ENCODE data around the gene HTT. TPM values are rescaled to one million over a fixed set of nuclear protein-coding genes. Genes with fewer than 3 reads are reported as not detected.

The HTT gene
- total and polyA plus RNA-seq, 10 of the 15 experiments (the other 5 are each of a cell fraction or from before 2014, with no cell fraction given), result 3.3 to 113 (median 43.3) TPM

- FAIRE-seq (no peak), ATAC-seq (no peak), DNase-seq (ENCODE audit: low read depth, low spot score) (no peak)
- Histone ChIP-seq H3K4me1 (ENCODE audit: control insufficient read depth, insufficient read depth, low read length) (no peaks in the 10 kb centered on the region), H3K27me3 (replicated peaks in 1 of 2; ENCODE audit: control insufficient read depth in 2 of 2, insufficient read depth in 2 of 2, low read length in 1 of 2) (no peaks in the 10 kb centered on the region), H2AFZ (ENCODE audit: control insufficient read depth, low read depth, low read length) (no peak overlapping the region), H4K20me1 (ENCODE audit: control insufficient read depth, insufficient read depth) (no peaks in the 10 kb centered on the region), H3K4me2 (ENCODE audit: control insufficient read depth, insufficient read depth) (no peak overlapping the region), H3K36me3 (ENCODE audit: control insufficient read depth in 2 of 2, insufficient read depth in 2 of 2, low read length in 1 of 2) (peaks cover 27 to 58% of the 10 kb centered on the region in 2 experiments), H3K27ac (ENCODE audit: control insufficient read depth, insufficient read depth) (no peak overlapping the region), H3K4me3 (no peak overlapping the region), H3K79me2 (ENCODE audit: control insufficient read depth, insufficient read depth, low read length) (no peaks in the 10 kb centered on the region), H3K9me3 (replicated peaks; ENCODE audit: control insufficient read depth, insufficient read depth, low read length) (no peaks in the 10 kb centered on the region), H3K9ac (ENCODE audit: control insufficient read depth, insufficient read depth, low read length) (no peak overlapping the region)
- WGBS (ENCODE audit: insufficient coverage, insufficient replicate concordance, low lambda C conversion rate, missing lambda C conversion rate), result 97% methylated on average over 6 of the region's 6 CpGs
- CTCF ChIA-PET, result interaction anchor here (0.6 to 1.5 kb wide), 16 partner anchors 10 to 656 kb away, joined by 3 to 7 read pairs (median 3); no protein-coding TSS in a partner anchor
- RAD21 ChIA-PET (ENCODE audit: unreplicated experiment), result interaction anchor here (0.9 to 1.2 kb wide), 3 partner anchors 12 to 28 kb away, joined by 3 to 4 read pairs (median 4); no protein-coding TSS in a partner anchor
- SMC1A ChIA-PET (ENCODE audit: uncharacterized antibody, unreplicated experiment), result interaction anchor here (0.6 to 4.2 kb wide), 11 partner anchors 10 to 212 kb away, joined by 3 to 12 read pairs (median 3); no protein-coding TSS in a partner anchor
- no TSS peak for BruUV-seq (replicated peaks)
- in situ Hi-C loops (cut with MboI), result no loop called here
- POLR2A ChIA-PET, result interaction anchor here (0.6 to 0.7 kb wide), 3 partner anchors 8 to 119 kb away, joined by 3 to 4 read pairs (median 3); no protein-coding TSS in a partner anchor
- TF ChIP-seq ZNF687 (IDR thresholded peaks at IDR 0.05), result no peak
- TF ChIP-seq HDAC2 (IDR thresholded peaks at IDR 0.05), result no peak
- TF ChIP-seq MEF2A (IDR thresholded peaks at IDR 0.05; ENCODE audit: insufficient read depth, low read depth, low read length), result no peak
- no peak for TF ChIP-seq IRF3 (IDR thresholded peaks at IDR 0.05)
- TF ChIP-seq HCFC1 (IDR thresholded peaks at IDR 0.05; ENCODE audit: low read length), result no peak
- no peak for TF ChIP-seq SPI1 (IDR thresholded peaks at IDR 0.05; ENCODE audit: borderline replicate concordance, insufficient read depth, low read depth, low read length)
- TF ChIP-seq ETV6 (conservative IDR thresholded peaks at IDR 0.05 in 1 of 2, IDR thresholded peaks at IDR 0.05 in 1 of 2; ENCODE audit: borderline replicate concordance in 1 of 2, low read depth in 1 of 2), result no peak
- intact Hi-C loops (cut with micrococcal nuclease; ENCODE audit: unreplicated experiment), result loop anchor here (2.0 kb wide), 1 partner anchor 89 kb away; no protein-coding TSS in a partner anchor
These were observed 60.9 kb downstream of the HTT start for GRCh38 chr4:3135155-3136011.

Data from GM12878 (cell line).